ENCODE measurements around the gene SLBP.
"Not testable (repeated sequence)": the region's sequence is repeated elsewhere in the genome, so short reads cannot be mapped to it uniquely, and the experiment has no call there.

The SLBP gene

DNA sequence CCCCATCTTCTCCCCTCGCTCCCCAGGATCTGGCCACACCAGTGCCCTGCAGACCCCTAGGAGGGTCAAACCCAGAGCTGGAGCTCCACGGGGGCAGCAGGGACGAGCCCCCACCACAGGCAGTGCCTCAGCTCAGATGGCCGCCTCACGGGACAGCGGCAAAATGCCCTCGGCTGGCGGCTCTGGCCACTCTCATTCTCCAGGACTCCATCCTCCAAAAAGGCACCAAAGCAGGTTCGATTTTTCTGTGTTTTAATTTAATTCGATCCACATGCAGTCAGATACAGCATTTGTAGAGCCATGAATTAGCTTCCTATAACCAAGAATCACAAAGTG, 36.3 kb downstream of the SLBP start:
- no peak overlapping the region for H3K4me3 ChIP-seq (ENCODE audit: low read length)
- H3K27me3 ChIP-seq (ENCODE audit: control insufficient read depth, insufficient read depth, low read length): no peaks in the 10 kb centered on the region
- no peaks in the 10 kb centered on the region for H3K4me1 ChIP-seq (ENCODE audit: control insufficient read depth, insufficient read depth, low read length)
- no peak overlapping the region for H3K9ac ChIP-seq (ENCODE audit: low read depth, low read length)
- H3K36me3 ChIP-seq (ENCODE audit: insufficient read depth, low read length): no peaks in the 10 kb centered on the region
- no peak overlapping the region for H3K4me2 ChIP-seq (ENCODE audit: low read length)
- no peaks in the 10 kb centered on the region for H3K9me3 ChIP-seq (replicated peaks; ENCODE audit: low read length)

DNA sequence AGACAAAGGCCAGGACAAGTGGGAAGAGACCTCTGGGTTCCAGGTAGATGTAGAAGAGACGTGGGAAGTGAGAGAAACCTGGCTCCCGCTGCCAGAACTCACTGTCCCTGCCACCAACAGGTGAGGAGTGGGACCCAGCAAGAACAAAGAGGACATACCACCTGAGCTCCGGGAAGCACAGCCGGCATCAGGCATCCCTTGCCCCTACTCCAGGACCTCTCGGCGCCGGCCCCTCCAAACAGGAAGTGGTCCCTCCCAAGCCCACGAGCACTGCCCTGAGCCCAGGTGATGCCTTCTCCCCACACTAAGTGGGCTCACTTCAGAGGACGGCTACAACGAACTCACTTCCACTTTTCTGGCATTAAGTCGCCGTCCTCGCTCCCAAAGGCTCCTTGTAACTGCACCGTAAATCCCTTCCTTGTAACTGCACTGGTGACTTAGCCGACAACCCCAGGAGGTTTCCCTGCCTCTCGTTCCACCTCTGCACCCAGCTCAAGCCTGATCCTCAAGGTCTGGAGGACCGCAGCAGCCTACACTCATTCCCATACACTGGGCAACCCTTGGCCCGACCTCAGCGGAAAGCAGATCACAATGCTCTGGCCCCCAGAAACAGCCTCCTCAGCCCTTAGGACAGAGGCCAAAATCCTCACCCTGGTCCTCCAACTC, 36.9 kb downstream of the SLBP start:
- Histone ChIP-seq H3K4me1 (ENCODE audit: control insufficient read depth, insufficient read depth, low read length) (no peaks in the 10 kb centered on the region), H3K9ac (ENCODE audit: low read depth, low read length) (no peak overlapping the region), H3K36me3 (ENCODE audit: insufficient read depth, low read length) (no peaks in the 10 kb centered on the region), H3K4me2 (ENCODE audit: low read length) (no peak overlapping the region), H3K9me3 (replicated peaks; ENCODE audit: low read length) (no peaks in the 10 kb centered on the region), H3K27me3 (ENCODE audit: control insufficient read depth, insufficient read depth, low read length) (no peaks in the 10 kb centered on the region), H3K4me3 (ENCODE audit: low read length) (no peak overlapping the region)

DNA sequence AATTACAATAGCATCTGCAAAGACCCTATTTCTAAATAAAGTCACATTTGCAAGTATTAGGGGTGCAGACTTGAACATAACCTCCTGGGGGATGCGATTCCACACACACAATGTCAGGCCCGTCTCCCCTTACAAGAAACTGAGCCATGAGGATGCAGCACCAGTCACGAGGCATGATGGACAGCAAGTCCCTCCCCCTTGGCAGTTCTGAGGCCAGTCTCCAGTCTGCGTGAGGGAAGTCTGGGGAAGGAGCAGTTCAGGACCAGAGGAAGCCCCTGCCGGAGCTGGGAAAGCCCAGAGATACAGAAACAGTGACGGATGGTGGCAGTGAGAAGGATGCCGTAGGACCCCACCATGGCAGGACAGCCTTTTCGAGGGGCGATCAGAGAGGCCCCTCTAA, 37.4 kb downstream of the SLBP start:
- Histone ChIP-seq H3K27me3 (ENCODE audit: control insufficient read depth, insufficient read depth, low read length) (no peaks in the 10 kb centered on the region), H3K4me3 (ENCODE audit: low read length) (no peak overlapping the region), H3K4me2 (ENCODE audit: low read length) (no peak overlapping the region)

DNA sequence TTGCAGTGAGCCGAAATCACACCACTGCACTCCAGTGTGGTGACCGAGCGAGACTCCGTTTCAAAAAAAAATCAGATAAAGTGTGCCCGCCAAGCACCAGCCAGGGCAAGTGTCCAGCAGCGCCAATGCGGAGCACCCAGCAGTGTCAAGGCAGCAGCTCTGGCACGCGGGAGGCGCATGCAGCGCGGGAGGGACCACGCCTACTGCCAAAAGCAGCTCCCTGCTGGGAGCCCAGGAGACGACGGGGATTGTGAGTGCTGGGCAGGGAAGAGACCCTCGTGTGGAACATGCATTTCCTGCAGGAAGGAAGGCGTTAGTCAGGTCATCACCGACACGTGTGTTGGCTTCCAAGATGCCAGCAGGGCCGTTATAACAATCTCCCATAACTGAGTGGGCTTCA, 38.4 kb downstream of the SLBP start:
- peaks cover under 1% of the 10 kb centered on the region for H3K4me1 ChIP-seq (ENCODE audit: control insufficient read depth, insufficient read depth, low read length)
- no peaks in the 10 kb centered on the region for H3K36me3 ChIP-seq (ENCODE audit: insufficient read depth, low read length)
- H3K4me3 ChIP-seq (ENCODE audit: low read length): no peak overlapping the region
- no peaks in the 10 kb centered on the region for H3K27me3 ChIP-seq (ENCODE audit: control insufficient read depth, insufficient read depth, low read length)
- H3K9ac ChIP-seq (ENCODE audit: low read depth, low read length): no peak overlapping the region
- H3K9me3 ChIP-seq (replicated peaks; ENCODE audit: low read length): no peaks in the 10 kb centered on the region
- no peak overlapping the region for H3K4me2 ChIP-seq (ENCODE audit: low read length)

More for the DNA sequence above, 37.4 kb downstream of the SLBP start:
- Histone ChIP-seq H3K36me3 (ENCODE audit: insufficient read depth, low read length) (no peaks in the 10 kb centered on the region), H3K9ac (ENCODE audit: low read depth, low read length) (no peak overlapping the region), H3K9me3 (replicated peaks; ENCODE audit: low read length) (no peaks in the 10 kb centered on the region), H3K4me1 (ENCODE audit: control insufficient read depth, insufficient read depth, low read length) (no peaks in the 10 kb centered on the region)

DNA sequence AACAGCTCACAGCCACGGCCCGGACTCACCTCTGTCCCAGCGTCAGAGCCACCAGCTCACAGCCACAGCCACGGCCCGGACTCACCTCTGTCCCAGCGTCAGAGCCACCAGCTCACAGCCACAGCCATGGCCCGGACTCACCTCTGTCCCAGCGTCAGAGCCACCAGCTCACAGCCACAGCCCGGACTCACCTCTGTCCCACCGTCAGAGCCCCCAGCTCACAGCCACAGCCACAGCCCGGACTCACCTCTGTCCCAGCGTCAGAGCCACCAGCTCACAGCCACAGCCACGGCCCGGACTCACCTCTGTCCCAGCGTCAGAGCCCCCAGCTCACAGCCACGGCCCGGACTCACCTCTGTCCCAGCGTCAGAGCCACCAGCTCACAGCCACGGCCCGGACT, 41.1 kb downstream of the SLBP start:
- not testable (repeated sequence) for H3K9ac ChIP-seq (ENCODE audit: low read depth, low read length); H3K36me3 ChIP-seq (ENCODE audit: insufficient read depth, low read length); H3K27me3 ChIP-seq (ENCODE audit: control insufficient read depth, insufficient read depth, low read length); H3K4me3 ChIP-seq (ENCODE audit: low read length); H3K4me2 ChIP-seq (ENCODE audit: low read length); H3K9me3 ChIP-seq (replicated peaks; ENCODE audit: low read length)
- H3K4me1 ChIP-seq (ENCODE audit: control insufficient read depth, insufficient read depth, low read length): peaks cover 10% of the 10 kb centered on the region

DNA sequence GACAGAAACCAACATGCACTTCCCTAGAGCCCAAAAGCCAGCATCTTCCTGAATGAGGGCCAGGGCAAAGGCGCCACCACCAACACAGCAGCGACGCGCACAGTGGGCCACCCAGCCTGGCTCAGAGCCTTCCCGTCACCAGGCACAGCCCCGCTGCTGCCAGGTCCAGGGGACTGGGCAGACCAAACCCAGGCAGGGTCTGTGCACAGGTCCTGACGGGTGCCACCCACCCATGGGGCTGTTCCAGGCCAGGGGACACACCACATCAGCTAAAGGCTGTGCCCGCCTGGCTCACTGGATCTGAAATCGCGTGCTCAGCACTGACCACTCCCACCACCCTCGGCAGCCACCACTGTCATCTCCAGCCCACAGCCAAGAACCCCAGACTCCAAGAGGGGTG, 41.8 kb downstream of the SLBP start:
- Histone ChIP-seq H3K4me2 (ENCODE audit: low read length) (no peak overlapping the region), H3K36me3 (ENCODE audit: insufficient read depth, low read length) (no peaks in the 10 kb centered on the region), H3K4me3 (ENCODE audit: low read length) (no peak overlapping the region), H3K9ac (ENCODE audit: low read depth, low read length) (no peak overlapping the region), H3K27me3 (ENCODE audit: control insufficient read depth, insufficient read depth, low read length) (no peaks in the 10 kb centered on the region), H3K9me3 (replicated peaks; ENCODE audit: low read length) (no peaks in the 10 kb centered on the region), H3K4me1 (ENCODE audit: control insufficient read depth, insufficient read depth, low read length) (peaks cover 10% of the 10 kb centered on the region)

DNA sequence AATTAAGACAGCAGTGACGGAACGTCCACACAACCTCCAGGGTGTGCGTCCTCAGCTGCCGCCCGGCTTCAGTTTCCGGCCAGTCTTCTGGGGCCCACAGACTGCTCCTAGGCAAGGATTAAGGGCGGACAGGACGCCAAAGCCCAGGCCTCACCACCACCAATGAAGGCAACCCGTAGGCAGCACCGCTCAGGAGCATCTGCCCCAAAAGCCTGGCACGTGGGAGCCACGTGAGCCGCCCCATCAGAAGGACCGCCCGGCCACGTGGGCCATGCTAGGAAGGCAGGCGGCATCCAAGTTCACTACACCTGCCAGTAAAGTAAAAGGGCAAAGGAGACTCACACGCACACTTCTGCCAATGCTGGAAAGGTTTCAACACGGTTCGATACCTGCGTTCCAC, 42.3 kb downstream of the SLBP start:
- no peaks in the 10 kb centered on the region for H3K9me3 ChIP-seq (replicated peaks; ENCODE audit: low read length)
- H3K27me3 ChIP-seq (ENCODE audit: control insufficient read depth, insufficient read depth, low read length): no peaks in the 10 kb centered on the region
- no peaks in the 10 kb centered on the region for H3K36me3 ChIP-seq (ENCODE audit: insufficient read depth, low read length)
- no peak overlapping the region for H3K4me3 ChIP-seq (ENCODE audit: low read length)
- H3K4me2 ChIP-seq (ENCODE audit: low read length): no peak overlapping the region
- peaks cover 10% of the 10 kb centered on the region for H3K4me1 ChIP-seq (ENCODE audit: control insufficient read depth, insufficient read depth, low read length)
- H3K9ac ChIP-seq (ENCODE audit: low read depth, low read length): no peak overlapping the region

DNA sequence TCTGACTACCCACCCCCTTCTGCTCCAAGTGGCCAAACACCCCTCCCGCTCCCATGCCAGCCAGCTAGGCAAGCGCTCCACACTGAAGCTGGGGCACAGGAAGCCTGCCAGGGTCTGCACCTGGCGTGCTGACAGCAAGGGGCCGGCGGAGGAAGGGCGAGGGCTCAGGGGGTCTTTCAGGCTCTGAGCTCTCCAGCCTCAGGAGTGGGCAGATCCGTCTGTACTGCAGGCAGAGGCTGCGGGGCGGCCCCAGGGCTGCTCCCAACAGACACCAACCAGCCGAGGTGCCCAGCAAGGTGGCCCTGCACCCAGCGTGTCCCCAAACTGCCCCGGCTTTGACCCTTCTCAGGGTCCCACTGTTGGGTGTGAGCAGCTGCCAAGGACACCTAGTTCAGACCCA, 42.8 kb downstream of the SLBP start:
- no peaks in the 10 kb centered on the region for H3K27me3 ChIP-seq (ENCODE audit: control insufficient read depth, insufficient read depth, low read length)
- H3K4me3 ChIP-seq (ENCODE audit: low read length): no peak overlapping the region
- H3K4me1 ChIP-seq (ENCODE audit: control insufficient read depth, insufficient read depth, low read length): peaks cover 10% of the 10 kb centered on the region
- no peak overlapping the region for H3K4me2 ChIP-seq (ENCODE audit: low read length)
- H3K9me3 ChIP-seq (replicated peaks; ENCODE audit: low read length): no peaks in the 10 kb centered on the region
- no peak overlapping the region for H3K9ac ChIP-seq (ENCODE audit: low read depth, low read length)
- H3K36me3 ChIP-seq (ENCODE audit: insufficient read depth, low read length): no peaks in the 10 kb centered on the region

DNA sequence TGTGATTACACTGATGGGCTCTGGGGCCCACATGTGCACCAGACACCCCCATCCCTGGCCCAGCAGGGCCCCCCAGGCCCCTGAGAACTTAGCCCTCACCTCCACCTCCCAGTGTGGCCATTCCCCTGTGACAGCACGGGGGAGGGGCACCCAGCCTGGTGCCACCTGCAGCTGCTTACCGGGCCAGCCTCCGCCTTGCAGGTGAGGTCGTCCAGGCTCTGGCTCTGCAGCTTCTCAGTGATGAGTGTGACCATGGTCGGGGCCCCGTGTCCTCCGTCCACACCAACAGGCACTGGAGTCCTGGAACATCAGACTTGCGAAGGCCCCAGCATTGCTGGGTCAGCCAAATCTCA, 43.7 kb downstream of the SLBP start:
- H3K27me3 ChIP-seq (ENCODE audit: control insufficient read depth, insufficient read depth, low read length): no peaks in the 10 kb centered on the region
- peak overlapping the region; percentile 11 for H3K4me2 ChIP-seq (ENCODE audit: low read length)
- no peaks in the 10 kb centered on the region for H3K36me3 ChIP-seq (ENCODE audit: insufficient read depth, low read length)
- H3K9me3 ChIP-seq (replicated peaks; ENCODE audit: low read length): no peaks in the 10 kb centered on the region
- H3K4me1 ChIP-seq (ENCODE audit: control insufficient read depth, insufficient read depth, low read length): peaks cover 10% of the 10 kb centered on the region
- H3K4me3 ChIP-seq (ENCODE audit: low read length): no peak overlapping the region
- H3K9ac ChIP-seq (ENCODE audit: low read depth, low read length): no peak overlapping the region

DNA sequence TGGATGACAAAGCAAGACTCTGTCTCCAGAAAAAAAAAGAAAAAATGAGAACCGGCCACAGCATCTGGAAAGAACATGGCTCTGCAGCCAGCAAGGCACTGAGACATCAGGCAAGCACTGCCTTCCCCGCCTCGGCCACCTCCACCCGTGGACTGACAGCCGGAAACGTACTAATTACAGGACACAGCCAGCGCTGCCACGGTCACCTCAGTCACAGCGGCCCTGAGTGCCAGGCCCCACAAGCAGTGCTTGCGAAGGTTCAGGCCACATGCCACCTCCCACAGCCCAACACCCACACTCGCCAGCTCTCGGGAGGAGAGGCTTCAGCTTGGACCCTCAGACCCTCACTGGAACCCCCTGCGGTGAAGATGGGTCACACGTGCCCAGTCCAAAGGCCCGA, 44.8 kb downstream of the SLBP start:
- Histone ChIP-seq H3K4me2 (ENCODE audit: low read length) (no peak overlapping the region), H3K27me3 (ENCODE audit: control insufficient read depth, insufficient read depth, low read length) (no peaks in the 10 kb centered on the region), H3K9ac (ENCODE audit: low read depth, low read length) (no peak overlapping the region), H3K36me3 (ENCODE audit: insufficient read depth, low read length) (no peaks in the 10 kb centered on the region), H3K4me1 (ENCODE audit: control insufficient read depth, insufficient read depth, low read length) (peaks cover 10% of the 10 kb centered on the region), H3K4me3 (ENCODE audit: low read length) (no peak overlapping the region), H3K9me3 (replicated peaks; ENCODE audit: low read length) (no peaks in the 10 kb centered on the region)

DNA sequence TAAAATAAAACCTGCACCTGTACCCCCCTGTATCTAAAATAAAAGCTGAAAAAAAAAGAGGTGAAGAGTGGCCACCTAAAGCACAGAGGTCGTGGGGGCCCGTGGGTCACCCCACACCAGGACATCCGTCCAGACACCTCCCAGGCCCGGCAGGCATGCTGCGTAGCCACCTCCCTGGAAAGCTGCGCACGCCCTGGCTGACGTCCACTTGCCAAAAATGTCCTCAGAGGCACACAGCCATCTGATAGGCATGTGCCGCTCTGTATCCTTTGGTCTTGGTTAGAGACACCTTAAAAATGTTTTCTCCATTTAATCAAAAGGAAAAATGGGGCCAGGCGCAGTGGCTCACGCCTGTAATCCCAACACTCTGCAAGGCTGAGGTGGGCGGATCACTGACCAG, 45.7 kb downstream of the SLBP start:
- Histone ChIP-seq H3K4me2 (ENCODE audit: low read length) (no peak overlapping the region), H3K9ac (ENCODE audit: low read depth, low read length) (no peak overlapping the region), H3K36me3 (ENCODE audit: insufficient read depth, low read length) (no peaks in the 10 kb centered on the region), H3K9me3 (replicated peaks; ENCODE audit: low read length) (no peaks in the 10 kb centered on the region), H3K27me3 (ENCODE audit: control insufficient read depth, insufficient read depth, low read length) (no peaks in the 10 kb centered on the region), H3K4me1 (ENCODE audit: control insufficient read depth, insufficient read depth, low read length) (peaks cover 10% of the 10 kb centered on the region), H3K4me3 (ENCODE audit: low read length) (no peak overlapping the region)

DNA sequence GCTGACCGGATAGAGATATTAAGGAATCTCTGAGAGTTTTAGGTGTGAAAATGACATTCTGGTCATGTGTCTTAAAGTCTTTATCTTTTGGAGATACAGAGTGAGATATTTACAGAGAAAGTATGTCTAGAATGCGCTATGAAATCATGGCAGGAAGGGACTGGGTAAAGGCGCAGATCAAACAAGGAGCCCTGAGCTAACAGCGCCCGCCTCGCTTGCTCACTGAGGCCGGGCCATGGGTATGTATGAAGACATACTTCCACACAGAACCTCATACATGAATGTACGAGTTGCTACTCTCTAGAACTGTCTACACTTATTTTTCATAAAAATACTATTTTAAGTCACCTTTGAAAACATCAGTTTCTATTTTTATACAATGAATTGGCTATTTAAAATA, 48.0 kb downstream of the SLBP start:
- peaks cover 10% of the 10 kb centered on the region for H3K4me1 ChIP-seq (ENCODE audit: control insufficient read depth, insufficient read depth, low read length)

More for the DNA sequence above, 48.0 kb downstream of the SLBP start:
- Histone ChIP-seq H3K36me3 (ENCODE audit: insufficient read depth, low read length) (no peaks in the 10 kb centered on the region), H3K4me2 (ENCODE audit: low read length) (no peak overlapping the region), H3K9ac (ENCODE audit: low read depth, low read length) (no peak overlapping the region), H3K27me3 (ENCODE audit: control insufficient read depth, insufficient read depth, low read length) (no peaks in the 10 kb centered on the region), H3K4me3 (ENCODE audit: low read length) (no peak overlapping the region), H3K9me3 (replicated peaks; ENCODE audit: low read length) (no peaks in the 10 kb centered on the region)
